HG02642 (cell line): ENCODE results near the gene PHACTR1.
"Not testable (repeated sequence)": the region's sequence is repeated elsewhere in the genome, so short reads cannot be mapped to it uniquely, and the experiment has no call there.

Experiments used
- ATAC-seq: cut with Tn5 transposase; IDR thresholded peaks from one replicate; pipeline ENCODE4 v1.9.1; 2021; ENCODE audit warnings: mild to moderate bottlenecking; ENCODE audit not compliant: unreplicated experiment, poor library complexity

Gene PHACTR1

DNA sequence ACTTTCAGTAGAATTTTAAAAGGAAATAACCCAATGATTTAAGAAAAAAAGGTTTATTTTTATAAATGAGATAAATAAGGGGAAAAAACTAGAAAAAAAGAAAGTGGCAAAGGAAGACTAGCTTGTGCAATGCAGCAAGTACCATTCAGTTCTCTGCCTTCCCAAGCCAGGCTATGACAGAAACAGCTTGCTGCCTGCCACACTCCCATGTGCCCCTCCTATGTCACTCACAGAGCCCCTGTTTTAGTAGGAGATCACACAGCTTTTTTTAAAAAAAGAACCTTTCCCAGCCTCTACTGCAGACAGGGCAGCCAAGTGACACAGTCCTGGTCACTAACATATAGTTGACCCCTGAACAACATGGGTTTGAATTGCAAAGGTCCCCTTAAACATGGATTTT is 598.2 kb downstream of the PHACTR1 start:
- ATAC-seq, result no peak

DNA sequence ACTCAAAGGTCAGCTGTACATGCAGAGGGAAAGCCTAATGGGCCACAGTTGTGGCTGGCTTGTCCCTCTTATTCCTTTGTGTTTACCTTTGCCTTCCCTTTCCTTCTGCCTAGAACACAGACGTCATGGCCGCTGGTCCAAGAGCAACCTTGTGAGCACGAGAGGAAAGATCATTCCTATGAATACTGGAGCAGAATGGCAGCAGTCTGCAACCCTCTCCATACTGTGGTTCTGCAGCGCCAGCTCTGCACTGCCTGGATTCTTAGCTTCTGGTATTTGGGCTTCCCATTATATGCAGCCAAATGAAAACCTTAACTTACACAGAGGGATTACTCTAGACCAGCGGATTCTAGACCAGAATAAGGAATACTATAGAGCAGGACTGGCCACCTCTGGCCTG is 599.3 kb downstream of the PHACTR1 start:
- no peak for ATAC-seq

DNA sequence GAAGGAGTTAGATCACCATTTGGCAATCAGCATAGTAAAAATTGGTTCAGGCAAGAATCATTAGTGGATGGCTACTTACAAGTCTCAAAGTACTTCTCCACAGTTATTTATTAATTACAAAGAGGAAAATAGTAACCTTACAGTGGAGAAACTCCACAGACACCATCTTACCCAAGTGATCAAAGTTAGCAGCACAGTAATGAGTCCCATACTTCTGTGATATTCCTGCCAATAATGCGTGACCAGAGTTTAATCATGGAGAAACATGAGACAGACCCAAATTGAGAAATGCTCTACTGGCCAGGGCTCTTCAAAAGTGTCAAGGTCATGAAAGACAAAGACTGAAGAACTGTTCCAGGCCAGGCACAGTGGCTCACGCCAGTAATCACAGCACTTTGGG is 602.3 kb downstream of the PHACTR1 start:
- no peak for ATAC-seq

DNA sequence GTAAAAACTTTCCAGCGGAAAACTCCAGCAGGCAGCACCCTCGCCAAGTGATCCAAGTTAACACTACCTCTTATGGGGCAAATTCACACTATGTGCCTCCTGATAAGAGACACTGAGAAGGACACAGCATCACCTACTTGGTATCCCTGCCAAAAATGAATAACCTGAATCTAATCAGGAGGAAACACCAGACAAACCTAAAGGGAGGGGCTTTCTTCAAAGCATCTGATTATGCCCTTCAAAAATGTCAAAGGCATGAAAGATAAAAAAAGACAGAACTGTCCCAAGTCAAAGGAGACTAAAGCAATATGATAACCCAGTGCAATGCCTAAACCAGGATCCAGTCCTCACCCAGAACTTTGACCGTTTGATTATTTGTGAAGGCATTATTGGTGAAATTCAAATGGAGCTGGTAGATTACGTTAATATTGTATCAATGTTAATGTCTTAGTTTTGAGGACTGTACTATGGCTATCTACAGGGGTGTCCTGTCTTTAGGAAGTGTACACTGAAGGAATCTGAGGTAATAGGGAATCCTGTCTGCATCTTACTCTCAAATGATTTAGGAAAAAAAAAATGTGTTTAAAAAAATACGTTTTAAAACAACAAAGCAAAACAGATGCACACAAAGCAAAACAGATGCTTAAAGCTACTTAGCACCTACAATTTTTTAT is 603.5 kb downstream of the PHACTR1 start:
- no peak for ATAC-seq

DNA sequence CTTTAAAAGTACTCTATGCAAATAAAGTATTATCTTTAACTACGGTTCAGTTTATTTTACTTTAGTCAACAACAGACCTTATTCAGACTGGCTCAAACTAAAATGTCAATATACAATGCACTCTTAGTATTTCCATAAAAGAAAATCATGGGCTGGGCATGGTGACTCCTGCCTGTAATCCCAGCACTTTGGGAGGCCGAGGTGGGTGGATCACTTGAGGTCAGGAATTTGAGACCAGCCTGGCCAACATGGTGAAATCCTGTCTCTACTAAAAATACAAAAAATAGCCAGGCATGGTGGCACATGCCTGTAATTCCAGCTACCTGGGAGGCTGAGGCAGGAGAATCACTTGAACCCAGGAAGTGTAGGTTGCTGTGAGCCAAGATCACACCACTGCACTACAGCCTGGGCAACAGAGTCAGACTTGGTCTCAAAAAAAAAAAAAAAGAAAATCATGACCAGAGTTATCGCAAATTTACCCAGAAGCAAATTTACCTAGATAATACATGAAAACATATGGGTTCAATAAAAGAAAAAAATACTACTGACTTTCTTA is 609.5 kb downstream of the PHACTR1 start:
- ATAC-seq, result not testable (repeated sequence)

DNA sequence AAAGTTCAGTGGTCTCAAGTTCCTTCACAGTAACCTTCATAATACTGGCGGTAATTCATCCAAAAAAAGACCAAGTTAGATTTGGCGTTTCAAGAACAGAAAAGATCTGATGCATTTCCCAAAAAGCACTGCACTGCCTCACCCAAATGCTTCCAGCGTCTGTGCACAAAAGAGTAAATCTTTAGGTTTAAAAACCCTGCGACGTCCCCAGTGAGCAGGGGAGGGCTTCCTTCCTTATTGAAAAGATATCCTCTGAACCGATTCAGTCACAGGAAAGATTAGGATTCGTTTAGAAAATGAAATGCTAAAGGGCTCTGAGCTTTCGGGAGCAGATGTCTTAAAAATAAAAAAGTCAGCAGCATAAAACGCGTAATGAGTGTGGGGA is 611.1 kb downstream of the PHACTR1 start:
- no peak for ATAC-seq

DNA sequence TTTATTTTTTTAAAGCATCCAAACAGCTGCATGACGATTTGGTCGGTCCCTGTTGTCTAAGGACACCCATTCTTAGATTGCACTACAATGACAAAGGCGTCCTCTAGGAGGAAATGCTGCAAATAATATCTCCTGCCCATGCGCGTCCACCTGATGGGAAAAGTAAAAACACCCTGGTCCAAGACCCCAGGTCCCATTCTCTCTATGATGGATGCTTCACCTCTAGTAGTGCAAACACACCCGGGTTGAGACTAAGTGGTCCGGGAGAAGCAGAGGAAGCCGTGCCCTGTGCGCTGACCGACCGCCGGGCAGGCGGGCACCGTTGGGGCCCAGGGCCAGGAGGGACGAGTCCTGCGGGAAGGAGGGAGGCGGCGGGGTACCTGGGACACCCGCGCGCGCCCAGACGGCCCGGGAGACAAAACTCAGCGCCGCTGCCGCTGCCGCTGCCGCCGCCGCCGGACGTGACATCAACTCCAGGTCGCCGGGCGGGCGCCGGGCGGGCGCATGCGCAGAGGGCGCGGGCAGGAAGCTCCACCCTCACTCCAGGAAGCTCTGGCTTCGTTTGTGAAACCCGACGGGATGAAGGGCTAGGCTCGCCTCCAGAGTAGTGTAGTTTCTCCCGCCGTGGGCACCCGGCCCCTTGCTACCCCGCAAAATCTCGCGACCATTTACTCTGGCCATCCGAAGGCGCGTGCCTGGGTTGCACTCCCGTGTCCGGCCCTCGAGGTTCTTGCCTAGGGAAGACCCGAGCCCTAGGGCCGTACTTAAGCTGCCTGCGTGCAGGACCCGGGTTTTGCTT is 611.7 kb downstream of the PHACTR1 start, which contains the start of gene TBC1D7:
TBC1D7 (minus strand) TSS at position 462 of the 799 bp plus-strand sequence. CDS start 1,639 bp downstream, outside the sequence.
- peak; percentile 95 for ATAC-seq

DNA sequence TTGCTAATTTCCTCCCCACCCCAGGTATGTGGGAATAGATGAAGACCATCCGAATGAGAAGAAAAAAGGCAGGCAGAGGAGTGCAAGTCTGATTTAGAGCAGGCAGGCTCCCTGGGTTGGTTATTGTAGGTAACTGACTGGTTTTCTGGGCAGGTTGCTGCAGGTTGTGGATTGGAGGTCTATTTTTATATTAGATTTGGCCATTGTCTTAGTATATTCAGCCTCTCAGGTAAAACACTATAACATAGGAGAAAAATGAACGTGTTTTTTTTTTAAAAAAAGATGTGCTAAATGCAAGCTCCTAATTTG is 612.3 kb downstream of the PHACTR1 start:
- no peak for ATAC-seq

DNA sequence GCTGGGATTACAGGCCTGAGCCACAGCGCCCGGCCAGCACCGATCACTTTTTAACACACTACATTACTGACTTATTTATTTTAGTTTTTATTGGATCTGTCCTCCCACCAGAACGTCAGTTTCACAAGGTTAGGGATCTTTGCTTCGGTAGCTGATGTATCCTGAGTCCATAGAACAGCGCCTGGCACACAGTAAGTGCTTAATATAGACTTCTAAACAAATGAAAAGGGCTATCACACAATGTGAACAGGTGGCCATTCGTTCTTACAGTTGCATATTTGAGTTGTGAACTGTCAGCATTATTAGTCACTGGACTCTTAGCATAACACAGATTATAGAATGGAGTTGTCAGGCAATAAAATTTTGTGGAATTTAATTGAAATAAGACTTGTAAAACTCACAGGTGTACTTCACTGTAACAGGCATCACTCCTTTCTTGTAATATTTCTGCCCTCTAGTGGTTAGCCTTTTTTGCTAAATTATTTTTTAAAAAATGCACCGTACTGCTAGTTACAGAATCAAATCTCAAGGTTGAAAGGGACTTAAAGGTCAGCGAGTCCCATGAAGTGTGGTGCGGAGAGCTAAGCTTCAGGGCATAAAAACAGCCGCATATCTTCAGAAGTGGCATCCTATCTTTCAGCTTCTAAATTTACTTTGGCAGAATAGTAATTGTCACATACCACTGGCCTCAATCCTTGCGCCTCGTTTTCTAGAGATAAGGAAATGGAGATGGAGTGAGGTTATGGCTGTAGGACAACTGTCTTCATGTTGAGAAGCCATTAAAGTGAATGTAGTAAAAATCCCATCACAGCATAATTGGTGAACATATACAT is 615.2 kb downstream of the PHACTR1 start:
- no peak for ATAC-seq

DNA sequence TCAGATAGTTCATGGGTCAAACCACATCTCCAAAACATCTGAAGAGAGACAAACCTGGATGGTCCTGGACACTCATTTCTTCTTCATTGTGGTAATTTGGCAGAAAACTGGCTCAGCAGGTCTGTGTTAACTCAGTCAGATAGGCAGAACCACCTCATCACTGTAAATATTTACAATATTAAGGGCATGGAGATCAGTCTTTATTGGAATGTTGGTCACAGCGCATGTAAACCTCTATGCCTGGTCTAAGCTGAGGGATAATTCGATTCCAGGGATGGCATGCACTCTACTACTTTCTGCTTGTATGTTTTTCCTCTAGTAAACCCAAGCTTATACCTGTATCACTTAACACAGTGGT is 615.8 kb downstream of the PHACTR1 start:
- ATAC-seq, result no peak

DNA sequence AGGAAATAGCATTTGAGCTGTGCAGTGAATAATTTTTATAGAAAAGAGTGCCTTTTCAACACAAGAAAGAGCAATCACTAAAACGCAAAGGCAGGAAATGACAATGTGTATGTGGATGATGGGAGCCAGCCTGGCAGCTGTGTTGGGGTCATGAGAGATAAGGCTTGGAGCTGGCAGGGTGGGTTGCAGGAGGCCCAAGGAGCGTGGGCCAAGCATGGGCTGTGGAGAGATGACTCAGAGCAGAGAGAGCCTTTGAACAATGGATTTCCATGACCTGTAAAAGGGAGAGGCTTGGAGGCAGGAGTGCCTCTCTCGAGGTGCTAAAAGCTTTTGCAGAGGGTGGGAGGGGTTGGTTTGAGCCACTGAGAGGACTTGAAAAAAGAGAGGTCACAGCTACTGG is 618.4 kb downstream of the PHACTR1 start:
- ATAC-seq, result no peak

DNA sequence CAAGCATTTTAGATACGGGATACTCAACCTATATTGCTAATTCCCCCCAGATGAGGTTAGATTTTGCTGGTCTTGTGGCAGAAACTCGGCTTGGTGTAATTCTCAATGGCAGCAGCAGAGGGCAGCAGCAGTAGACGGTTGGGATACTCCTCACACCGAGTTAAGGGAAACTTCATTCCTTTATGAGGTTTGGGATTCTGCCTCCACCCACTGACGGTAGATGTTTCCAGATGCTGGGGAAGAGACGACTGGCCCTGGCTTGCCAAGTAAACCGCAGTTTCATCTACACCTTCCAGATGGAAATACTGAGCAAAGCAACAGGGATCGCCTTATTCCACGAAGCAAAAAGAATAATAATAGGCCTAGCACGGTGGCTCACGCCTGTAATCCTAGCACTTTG is 620.0 kb downstream of the PHACTR1 start:
- peak; percentile 48 for ATAC-seq

DNA sequence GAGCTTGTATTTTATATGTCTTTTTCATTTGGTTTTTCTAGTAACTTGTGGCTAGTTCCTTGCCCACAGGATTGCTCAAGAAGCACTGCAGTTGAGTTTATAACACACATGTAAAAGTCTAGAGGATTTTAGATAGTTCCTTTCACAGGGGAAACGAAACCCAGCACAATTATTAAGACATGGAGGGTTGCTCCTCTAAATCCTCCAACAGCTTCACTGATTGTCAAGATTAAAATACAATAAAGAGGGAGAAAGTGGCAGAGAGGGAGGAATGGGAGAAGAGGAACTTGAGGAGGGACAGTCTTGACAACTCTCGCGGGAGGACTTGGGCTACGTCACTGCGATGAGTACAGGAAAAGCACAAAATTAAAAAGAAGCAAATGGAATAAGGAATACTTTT is 621.5 kb downstream of the PHACTR1 start:
- ATAC-seq, result no peak
